Activated T-cell treated with anti-CD3 and anti-CD28 coated beads, Interleukin-2, amount 50 U/mL, for 24 hours (primary cell): ENCODE data around the gene C19orf67.
A peak's percentile ranks its signal among the peaks of the same experiment; 100 is the strongest.

ENCODE experiments used
- DNase-seq: peaks from one replicate; pipeline ENCODE4 v3.0.0-alpha.2; 2020
- H3K27ac Mint-ChIP-seq: 2 replicates; pipeline ENCODE4 v1.8.0; 2020; ENCODE audit warnings: mild to moderate bottlenecking, mixed read lengths
- H3K27me3 Mint-ChIP-seq: 2 replicates; pipeline ENCODE4 v1.8.0; 2020; ENCODE audit warnings: mixed read lengths
- H3K36me3 Mint-ChIP-seq: 2 replicates; pipeline ENCODE4 v1.8.0; 2020; ENCODE audit warnings: low read depth, mixed read lengths
- H3K4me1 Mint-ChIP-seq: 2 replicates; pipeline ENCODE4 v1.8.0; 2020; ENCODE audit warnings: low read depth, mixed read lengths
- H3K4me3 Mint-ChIP-seq: 2 replicates; pipeline ENCODE4 v1.8.0; 2020; ENCODE audit warnings: mild to moderate bottlenecking, moderate library complexity, mixed read lengths
- H3K9me3 Mint-ChIP-seq: 2 replicates; pipeline ENCODE4 v1.8.0; 2020; ENCODE audit warnings: mixed read lengths

Gene C19orf67

DNA sequence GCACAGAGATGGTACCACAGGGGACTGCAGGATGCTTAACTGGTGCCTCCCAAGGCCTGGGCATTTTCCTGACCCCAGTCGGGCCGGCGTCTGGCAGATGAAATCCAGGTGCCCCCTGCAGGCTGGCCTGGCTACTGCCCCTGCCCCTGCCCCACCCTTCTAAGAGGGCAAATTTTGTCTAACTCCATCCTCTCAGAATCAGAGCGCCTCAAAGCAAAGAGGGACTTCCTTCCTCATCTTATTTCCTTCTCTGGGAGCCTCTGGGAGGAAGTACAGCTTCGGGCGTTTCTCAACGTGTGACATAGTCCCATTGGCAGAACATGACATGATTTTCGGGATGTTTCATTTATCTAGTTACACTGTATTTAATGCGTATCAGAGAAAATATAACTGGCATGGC is 29.3 kb upstream of the C19orf67 start:
- Mint-ChIP-seq H3K27me3 (no peaks in the 10 kb centered on the region), H3K27ac (no peak overlapping the region), H3K4me1 (peaks cover 55% of the 10 kb centered on the region), H3K4me3 (no peak overlapping the region), H3K36me3 (peaks cover 7% of the 10 kb centered on the region), H3K9me3 (no peaks in the 10 kb centered on the region)
- DNase-seq = peak; percentile 71

DNA sequence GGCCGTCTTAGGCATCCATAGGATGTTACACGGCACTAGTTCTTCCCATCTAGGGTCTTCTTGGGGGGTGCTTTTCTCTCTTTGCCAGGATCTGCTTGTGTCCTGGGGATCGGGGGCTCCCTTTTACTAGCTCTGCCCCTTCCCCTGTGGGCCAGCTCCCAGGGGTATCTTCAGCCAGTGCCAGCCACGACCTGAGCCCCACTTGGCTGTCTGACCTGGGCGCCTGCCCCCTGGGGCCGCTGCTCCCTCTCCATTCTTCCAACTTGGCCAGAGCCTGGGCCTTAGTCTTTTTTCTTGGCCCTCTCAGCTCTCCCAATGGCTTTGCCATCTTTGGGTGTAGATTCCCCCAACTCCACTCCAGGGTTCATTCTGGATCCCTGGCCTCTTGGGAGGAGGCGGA is 28.9 kb upstream of the C19orf67 start:
- no peaks in the 10 kb centered on the region for H3K27me3 Mint-ChIP-seq
- H3K4me3 Mint-ChIP-seq = no peak overlapping the region
- no peak overlapping the region for H3K27ac Mint-ChIP-seq
- peaks cover 55% of the 10 kb centered on the region for H3K4me1 Mint-ChIP-seq
- DNase-seq = no peak
- H3K36me3 Mint-ChIP-seq = peaks cover 6% of the 10 kb centered on the region
- H3K9me3 Mint-ChIP-seq = no peaks in the 10 kb centered on the region

DNA sequence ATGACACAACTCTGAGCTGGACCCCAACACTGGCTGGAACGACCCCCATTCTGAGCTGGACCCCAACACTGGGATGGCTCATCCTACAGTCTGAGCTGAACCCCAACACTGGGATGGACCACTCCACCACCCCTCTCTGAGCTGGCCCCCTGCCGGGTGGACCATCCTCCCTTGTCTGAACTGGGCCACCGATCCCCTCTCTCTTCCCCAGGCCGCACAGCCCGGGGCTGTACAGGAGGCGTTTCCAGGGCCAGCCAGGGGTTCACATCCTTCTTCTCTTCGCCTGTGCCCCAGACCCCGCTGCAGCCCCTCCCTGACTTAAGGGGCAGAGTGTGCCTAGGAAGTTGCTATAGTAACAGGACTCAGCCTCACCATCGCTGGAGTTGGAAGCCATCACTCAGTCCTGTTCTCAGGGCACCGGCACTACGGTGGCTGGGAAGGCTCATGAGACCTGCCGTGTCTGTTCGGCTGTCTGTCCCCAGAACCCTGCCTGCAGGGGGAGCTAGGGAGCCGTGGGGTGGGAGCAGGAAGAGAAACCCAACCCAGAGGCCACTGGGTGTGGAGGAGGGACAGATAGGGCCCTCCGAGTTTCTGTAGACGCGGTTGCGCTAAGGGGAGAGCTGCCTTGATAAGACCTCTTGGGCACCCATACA is 28.3 kb upstream of the C19orf67 start:
- no peaks in the 10 kb centered on the region for H3K9me3 Mint-ChIP-seq
- H3K27ac Mint-ChIP-seq = peak overlapping the region; percentile 49
- no peak overlapping the region for H3K4me3 Mint-ChIP-seq
- peaks cover 52% of the 10 kb centered on the region for H3K4me1 Mint-ChIP-seq
- peak; percentile 66 for DNase-seq
- no peaks in the 10 kb centered on the region for H3K27me3 Mint-ChIP-seq
- H3K36me3 Mint-ChIP-seq = peaks cover 2% of the 10 kb centered on the region

GRCh38 chr19:14112809-14113385 is 27.3 kb upstream of the C19orf67 start:
- Mint-ChIP-seq H3K4me3 (no peak overlapping the region), H3K4me1 (peaks cover 46% of the 10 kb centered on the region), H3K27ac (peak overlapping the region; percentile 52), H3K9me3 (no peaks in the 10 kb centered on the region), H3K36me3 (peaks cover 2% of the 10 kb centered on the region), H3K27me3 (no peaks in the 10 kb centered on the region)
- no peak for DNase-seq

GRCh38 chr19:14112051-14112808 is 26.6 kb upstream of the C19orf67 start:
- Mint-ChIP-seq H3K36me3 (peaks cover 4% of the 10 kb centered on the region), H3K27ac (peak overlapping the region; percentile 52), H3K4me3 (no peak overlapping the region), H3K9me3 (no peaks in the 10 kb centered on the region), H3K4me1 (peaks cover 46% of the 10 kb centered on the region), H3K27me3 (no peaks in the 10 kb centered on the region)
- no peak for DNase-seq

- peaks cover 41% of the 10 kb centered on the region for H3K4me1 Mint-ChIP-seq
- H3K36me3 Mint-ChIP-seq = peaks cover 9% of the 10 kb centered on the region
These were observed 25.9 kb upstream of the C19orf67 start for GRCh38 chr19:14111486-14111885.

DNA sequence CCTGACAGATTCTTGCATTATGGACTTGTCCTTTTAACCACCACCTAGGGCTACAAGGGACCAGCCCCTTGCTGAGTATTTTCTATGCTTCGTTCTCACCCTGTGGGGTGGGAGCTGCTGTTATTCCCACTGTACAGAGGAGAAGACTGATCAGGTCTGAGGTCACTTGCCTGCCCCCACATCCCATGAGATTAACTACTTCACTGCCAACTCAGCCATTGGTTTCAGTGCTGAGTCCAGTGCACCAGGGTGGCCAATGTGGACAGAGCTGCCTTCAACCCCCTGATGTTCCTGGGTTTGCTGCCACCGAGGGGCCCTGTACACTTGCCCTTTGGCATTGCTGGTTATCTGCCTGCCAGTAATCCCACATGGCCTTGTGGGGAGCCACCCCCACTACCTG is 25.1 kb upstream of the C19orf67 start:
- Mint-ChIP-seq H3K4me3 (no peak overlapping the region), H3K4me1 (peaks cover 33% of the 10 kb centered on the region), H3K27me3 (no peaks in the 10 kb centered on the region), H3K9me3 (no peaks in the 10 kb centered on the region), H3K36me3 (peaks cover 16% of the 10 kb centered on the region), H3K27ac (peak overlapping the region; percentile 22)
- no peak for DNase-seq

More at GRCh38 chr19:14111486-14111885, 25.9 kb upstream of the C19orf67 start:
- Mint-ChIP-seq H3K9me3 (no peaks in the 10 kb centered on the region), H3K27ac (peak overlapping the region; percentile 26), H3K27me3 (no peaks in the 10 kb centered on the region), H3K4me3 (no peak overlapping the region)
- no peak for DNase-seq

DNA sequence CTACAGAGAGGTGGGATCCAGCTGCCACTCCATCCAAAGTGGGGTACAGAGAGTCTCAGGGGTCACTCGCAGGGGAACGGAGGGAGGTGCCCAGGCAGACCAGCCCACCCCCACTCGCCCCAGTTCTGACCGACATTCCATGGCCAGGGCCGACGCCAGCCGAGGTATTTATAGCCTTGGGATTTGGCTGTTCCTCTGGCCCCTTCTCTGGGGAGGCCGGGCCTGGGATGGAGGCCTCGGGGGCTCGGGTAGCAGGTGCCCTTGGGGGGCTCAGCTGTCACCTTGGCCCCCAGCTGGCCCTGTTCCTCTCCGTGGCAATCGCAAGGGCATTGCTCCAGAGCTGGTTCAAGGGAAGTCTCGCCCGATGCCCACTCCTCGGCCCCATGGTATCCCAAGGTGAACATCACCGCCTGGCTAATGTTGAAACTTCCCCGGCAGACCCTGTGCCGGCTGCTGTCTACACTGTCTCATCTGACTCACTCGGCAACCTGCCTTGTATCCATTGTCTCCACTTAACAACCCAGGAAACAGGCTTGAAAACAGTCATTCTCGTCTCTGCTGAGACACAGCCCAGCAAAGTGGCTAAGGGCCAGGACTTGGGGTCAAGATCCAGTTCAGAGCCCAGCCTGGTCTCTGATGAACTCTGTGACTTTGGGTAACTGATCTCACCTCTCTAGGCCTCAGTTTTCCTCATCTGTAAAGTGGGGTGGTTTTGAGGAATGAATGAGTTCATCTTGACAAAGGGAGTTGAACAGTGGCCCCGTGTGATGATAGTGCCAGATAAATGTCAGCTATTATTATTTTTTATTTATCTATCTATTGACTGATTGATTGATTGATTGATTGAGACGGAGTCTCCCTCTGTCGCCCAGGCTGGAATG is 22.2 kb upstream of the C19orf67 start:
- Mint-ChIP-seq H3K27me3 (no peaks in the 10 kb centered on the region), H3K4me3 (no peak overlapping the region), H3K4me1 (peaks cover 13% of the 10 kb centered on the region), H3K27ac (no peak overlapping the region), H3K9me3 (no peaks in the 10 kb centered on the region), H3K36me3 (peaks cover 33% of the 10 kb centered on the region)
- no peak for DNase-seq

DNA sequence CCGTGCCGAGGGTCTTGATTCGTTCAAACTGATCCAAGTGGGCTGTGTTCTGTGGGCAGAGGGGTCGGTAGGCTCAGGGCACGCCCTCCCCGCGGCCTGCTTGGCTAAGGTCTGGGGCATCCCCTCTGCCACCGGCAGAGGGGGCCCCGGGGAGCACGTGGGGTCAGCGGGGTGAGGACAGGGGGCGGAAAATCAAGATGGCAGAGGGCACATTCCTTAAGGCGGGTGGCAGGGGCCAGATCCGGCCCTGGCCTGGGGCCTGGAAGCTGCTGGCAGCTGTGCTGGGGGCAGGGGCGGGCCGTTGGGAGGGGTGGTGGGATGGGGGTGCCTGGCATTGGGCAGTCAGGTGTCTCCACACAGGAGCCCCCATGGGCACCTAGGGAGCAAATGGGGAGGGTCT is 21.3 kb upstream of the C19orf67 start:
- no peaks in the 10 kb centered on the region for H3K9me3 Mint-ChIP-seq
- DNase-seq = no peak
- H3K4me3 Mint-ChIP-seq = no peak overlapping the region
- peaks cover 41% of the 10 kb centered on the region for H3K36me3 Mint-ChIP-seq
- peaks cover 4% of the 10 kb centered on the region for H3K4me1 Mint-ChIP-seq
- H3K27ac Mint-ChIP-seq = no peak overlapping the region
- H3K27me3 Mint-ChIP-seq = no peaks in the 10 kb centered on the region

DNA sequence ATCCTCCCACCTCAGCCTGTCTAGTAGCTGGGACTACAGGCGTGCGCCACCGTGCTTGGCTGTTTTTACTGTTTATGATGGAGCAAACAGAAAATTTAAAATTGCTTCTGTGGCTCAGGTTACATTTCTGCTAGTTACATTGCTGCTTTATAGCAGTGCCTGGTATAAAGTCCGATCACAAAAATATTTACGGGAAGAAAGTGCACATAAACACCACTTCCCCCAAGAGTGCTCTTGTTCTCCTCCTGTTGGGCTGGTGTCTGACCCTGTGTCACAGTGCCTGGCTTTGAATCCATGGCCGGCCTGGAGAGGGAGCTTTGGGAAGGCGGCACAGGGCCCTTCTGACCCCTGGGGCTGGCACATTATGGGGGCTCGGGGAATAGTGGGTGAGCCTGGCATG is 20.1 kb upstream of the C19orf67 start:
- DNase-seq = no peak
- Mint-ChIP-seq H3K27me3 (no peaks in the 10 kb centered on the region), H3K4me3 (no peak overlapping the region), H3K4me1 (no peaks in the 10 kb centered on the region), H3K36me3 (peaks cover 50% of the 10 kb centered on the region), H3K27ac (no peak overlapping the region), H3K9me3 (no peaks in the 10 kb centered on the region)

GRCh38 chr19:14103310-14103709 is 17.7 kb upstream of the C19orf67 start:
- H3K4me1 Mint-ChIP-seq = no peaks in the 10 kb centered on the region
- no peaks in the 10 kb centered on the region for H3K9me3 Mint-ChIP-seq
- no peak overlapping the region for H3K27ac Mint-ChIP-seq
- H3K27me3 Mint-ChIP-seq = no peaks in the 10 kb centered on the region
- peaks cover 53% of the 10 kb centered on the region for H3K36me3 Mint-ChIP-seq
- no peak for DNase-seq
- no peak overlapping the region for H3K4me3 Mint-ChIP-seq

DNA sequence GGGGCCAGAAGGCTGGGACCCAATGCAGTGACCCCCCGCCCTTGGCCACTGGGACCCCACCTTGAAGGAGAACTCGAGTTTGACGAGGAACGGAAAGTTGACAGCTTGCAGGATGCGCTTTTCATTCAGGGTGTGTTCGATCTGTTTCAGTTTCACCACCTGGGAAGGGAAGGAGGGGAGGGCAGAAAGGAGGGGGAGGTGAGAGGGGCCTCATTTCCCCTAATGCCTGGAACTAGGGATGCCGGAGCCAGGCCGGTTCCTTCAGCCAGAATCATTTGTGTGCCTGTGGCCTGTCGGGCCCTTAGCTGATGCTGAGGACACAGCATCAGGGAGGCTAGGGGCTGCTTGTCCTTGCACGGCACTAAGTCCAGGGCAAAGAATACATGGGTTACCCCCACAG is 17.2 kb upstream of the C19orf67 start:
- Mint-ChIP-seq H3K27ac (no peak overlapping the region), H3K27me3 (no peaks in the 10 kb centered on the region), H3K4me3 (no peak overlapping the region), H3K36me3 (peaks cover 55% of the 10 kb centered on the region), H3K9me3 (no peaks in the 10 kb centered on the region), H3K4me1 (no peaks in the 10 kb centered on the region)
- DNase-seq = no peak

- no peaks in the 10 kb centered on the region for H3K27me3 Mint-ChIP-seq
- no peak overlapping the region for H3K4me3 Mint-ChIP-seq
- H3K27ac Mint-ChIP-seq = no peak overlapping the region
- DNase-seq = no peak
- H3K4me1 Mint-ChIP-seq = no peaks in the 10 kb centered on the region
- peaks cover 58% of the 10 kb centered on the region for H3K36me3 Mint-ChIP-seq
- no peaks in the 10 kb centered on the region for H3K9me3 Mint-ChIP-seq
These were observed 16.6 kb upstream of the C19orf67 start for GRCh38 chr19:14102102-14102696.

- H3K4me1 Mint-ChIP-seq = no peaks in the 10 kb centered on the region
- no peaks in the 10 kb centered on the region for H3K9me3 Mint-ChIP-seq
- H3K27me3 Mint-ChIP-seq = no peaks in the 10 kb centered on the region
- H3K4me3 Mint-ChIP-seq = no peak overlapping the region
- DNase-seq = no peak
- H3K27ac Mint-ChIP-seq = no peak overlapping the region
- H3K36me3 Mint-ChIP-seq = peaks cover 60% of the 10 kb centered on the region
These were observed 15.5 kb upstream of the C19orf67 start for GRCh38 chr19:14101003-14101545.
